Panc1 (cell line): ENCODE data around the gene TMUB1. TPM values are rescaled to one million over a fixed set of nuclear protein-coding genes. Genes with fewer than 3 reads are reported as not detected.

Experiments used
- ATAC-seq: fragments of 200-7000 bp; cut with Tn5 transposase; 2 replicates; pipeline ENCODE4 v1.9.1; 2020; ENCODE audit warnings: mild to moderate bottlenecking, moderate library complexity
- Bru-seq: library from RNA; stranded (reverse); fragments of 400-500 nt; gene quantifications from one replicate; lab custom pipeline; 2021; lab: Mats Ljungman, UMichigan
- BruChase-seq, 2 experiments: library from RNA; stranded (reverse); fragments of 400-500 nt; gene quantifications; one replicate each; lab custom pipeline; 2021; lab: Mats Ljungman, UMichigan
- BruUV-seq: library from RNA; stranded (reverse); fragments of 400-500 nt; replicated peaks from 2 replicates; lab custom pipeline; 2021; lab: Mats Ljungman, UMichigan
- CTCF ChIA-PET: fragments of 300-600 bp; sonication (Branson Sonifier 250); formaldehyde crosslinking; loops from one replicate; lab custom pipeline; 2022; ENCODE audit warnings: antibody characterized with exemption; lab: Charles Lee
- POLR2A ChIA-PET: fragments of 300-600 bp; sonication (Branson Sonifier 250); formaldehyde crosslinking; loops from one replicate; lab custom pipeline; 2022; ENCODE audit warnings: antibody characterized with exemption; lab: Charles Lee
- DNase-seq: peaks from one replicate; pipeline ENCODE4 v3.0.0-alpha.2; 2010; ENCODE audit warnings: low read depth, low spot score
- H3K27ac ChIP-seq: 2 replicates; pipeline ENCODE4 v1.5.1; 2011; ENCODE audit warnings: mild to moderate bottlenecking, low read length, inconsistent platforms
- H3K27me3 ChIP-seq: fragments of 200-500 bp; sonication (Bioruptor generic); 2 replicates; pipeline ENCODE4 v1.6.0; 2014; ENCODE audit warnings: low read length, inconsistent platforms; ENCODE audit not compliant: control insufficient read depth, insufficient read depth
- H3K36me3 ChIP-seq: fragments of 200-500 bp; sonication (Bioruptor generic); 2 replicates; pipeline ENCODE4 v1.5.1; 2014; ENCODE audit warnings: inconsistent platforms, mild to moderate bottlenecking, low read length, moderate library complexity; ENCODE audit not compliant: control insufficient read depth, insufficient read depth
- H3K4me1 ChIP-seq: 2 replicates; pipeline ENCODE4 v1.5.1; 2011; ENCODE audit warnings: inconsistent platforms, mild to moderate bottlenecking, low read length, moderate library complexity; ENCODE audit not compliant: control insufficient read depth, insufficient read depth
- H3K4me3 ChIP-seq, 2 experiments: 2 replicates each; pipeline ENCODE4 v1.5.1; 2011 to 2012; ENCODE audit warnings: low read depth in 2 of 2, low read length in 2 of 2, mild to moderate bottlenecking in 2 of 2, inconsistent platforms in 1 of 2, moderate library complexity in 1 of 2
- H3K9me3 ChIP-seq: fragments of 200-500 bp; sonication (Bioruptor generic); 2 replicates; pipeline ENCODE4 v1.5.1; 2014; ENCODE audit warnings: low read depth, mild to moderate bottlenecking, inconsistent platforms, low read length, moderate library complexity; ENCODE audit not compliant: control insufficient read depth, insufficient read depth
- POLR2AphosphoS5 ChIP-seq: IDR thresholded peaks from 2 replicates; pipeline ENCODE4 v1.6.1; 2012; ENCODE audit warnings: mild to moderate bottlenecking, low read depth, low read length, moderate library complexity
- SIN3A ChIP-seq: IDR thresholded peaks from 2 replicates; pipeline ENCODE4 v1.6.1; 2012; ENCODE audit warnings: low read depth, mild to moderate bottlenecking, low read length, moderate library complexity, borderline replicate concordance; ENCODE audit not compliant: insufficient read depth
- TCF7L2 ChIP-seq: IDR thresholded peaks from 2 replicates; pipeline ENCODE4 v1.6.1; 2011; ENCODE audit warnings: mild to moderate bottlenecking, low read depth, low read length, inconsistent platforms
- in situ Hi-C: cut with HindIII; loops from 2 replicates; pipeline ENCODE4 v1.10.0; 2016; ENCODE audit warnings: low sequenced_read_pairs, low pct_unique_long_range_greater_than_20kb
- intact Hi-C: fragments of 100-400 bp; cut with micrococcal nuclease; formaldehyde crosslinking; loops from one replicate; pipeline ENCODE4 v1.10.0; 2022; ENCODE audit not compliant: unreplicated experiment
- long read RNA-seq: library from polyadenylated mRNA; unstranded; transcript quantifications from one replicate; pipeline ENCODE4 v2.0.0, GENCODE V29; 2021; ENCODE audit not compliant: unreplicated experiment
- polyA plus RNA-seq: library from polyadenylated mRNA; unstranded; fragments of >200 nt; gene quantifications from one replicate; pipeline ENCODE4 v1.2.1, GENCODE V29; 2012; ENCODE audit warnings: missing spikeins; ENCODE audit not compliant: insufficient read length
- total RNA-seq: library from RNA; stranded (reverse); gene quantifications from one replicate; pipeline ENCODE4 v1.2.1, GENCODE V29; 2021; ENCODE audit not compliant: unreplicated experiment
- TF ChIP-seq, protein P1 (sequence below), 2 experiments: IDR thresholded peaks; 2 replicates each; pipeline ENCODE4 v1.6.1; 2011 to 2012; ENCODE audit warnings: low read depth in 2 of 2, control low read depth in 1 of 2, low read length in 1 of 2, mild to moderate bottlenecking in 1 of 2, moderate library complexity in 1 of 2; ENCODE audit not compliant: insufficient read depth in 1 of 2
- TF ChIP-seq, protein P2 (sequence below): fragments of 450-650 bp; IDR thresholded peaks from 2 replicates; pipeline ENCODE4 v1.5.1; 2017; ENCODE audit warnings: mild to moderate bottlenecking

TMUB1 gene, protein sequence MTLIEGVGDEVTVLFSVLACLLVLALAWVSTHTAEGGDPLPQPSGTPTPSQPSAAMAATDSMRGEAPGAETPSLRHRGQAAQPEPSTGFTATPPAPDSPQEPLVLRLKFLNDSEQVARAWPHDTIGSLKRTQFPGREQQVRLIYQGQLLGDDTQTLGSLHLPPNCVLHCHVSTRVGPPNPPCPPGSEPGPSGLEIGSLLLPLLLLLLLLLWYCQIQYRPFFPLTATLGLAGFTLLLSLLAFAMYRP
- total RNA-seq (112 TPM), Bru-seq, nascent RNA (percentile 76 among the genes with signal in this experiment), BruChase-seq, experiment 1, labeled RNA remaining after a 2-hour chase (percentile 93 among the genes with signal in this experiment), BruChase-seq, experiment 2, labeled RNA remaining after a 6-hour chase (percentile 95 among the genes with signal in this experiment)
- polyA plus RNA-seq, result 151 TPM
- long read RNA-seq, transcript TMUB1-203 (2 exons, 1,549 nt), result major isoform, 47 of 138 reads
- long read RNA-seq, transcript TMUB1-201 (3 exons, 1,353 nt), result minor isoform, 43 of 138 reads
- long read RNA-seq, transcript TMUB1-202 (3 exons, 1,563 nt), result minor isoform, 11 of 138 reads
- long read RNA-seq, partial matches to known transcripts, result 0 of 138 reads
- long read RNA-seq, other reads (novel, unspliced or antisense), result 37 of 138 reads

DNA sequence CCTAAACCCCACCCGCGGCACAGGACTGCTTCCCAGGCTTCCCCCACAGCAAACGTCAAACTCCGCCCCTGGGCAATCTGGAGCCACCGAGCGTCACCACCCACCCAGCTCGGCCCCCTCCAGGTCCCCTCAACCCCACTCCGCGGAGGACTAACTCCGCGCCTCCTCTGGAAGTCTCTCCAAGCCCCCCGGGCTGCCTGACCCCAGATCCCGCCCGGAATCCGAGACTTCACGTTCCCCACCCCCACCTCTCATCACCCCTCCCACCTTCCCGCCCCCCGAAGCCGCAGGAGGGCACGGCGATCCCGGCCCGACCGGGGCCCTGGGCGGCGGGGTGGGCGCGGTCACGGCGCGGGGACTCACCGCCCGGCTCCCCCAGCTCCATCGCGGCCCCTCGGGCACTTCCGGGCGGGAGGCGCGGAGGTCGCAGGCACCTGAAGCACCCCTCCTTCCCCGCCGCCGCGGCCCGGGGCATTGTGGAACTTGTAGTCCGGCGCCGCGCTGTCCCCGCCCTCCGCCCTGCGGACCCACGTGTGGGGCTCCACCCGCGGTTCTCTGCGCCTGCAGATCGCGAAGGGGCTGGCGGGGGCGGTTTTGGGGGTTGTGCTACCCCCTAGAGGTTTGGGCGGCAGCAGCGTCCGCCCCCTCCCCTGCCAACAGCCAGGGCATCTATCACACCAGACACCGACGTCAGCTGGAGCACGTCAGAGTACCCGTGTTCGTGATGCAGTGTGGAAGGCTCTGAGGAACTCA is at the start of gene TMUB1:
Gene TMUB1, minus strand, starts transcription at position 423 of the 753 bp plus-strand sequence. CDS start 930 bp downstream, outside the sequence.
- peaks cover 38% of the 10 kb centered on the region for H3K4me1 ChIP-seq
- no peaks in the 10 kb centered on the region; the same call in 1 of the 2 replicates for H3K36me3 ChIP-seq
- no peaks in the 10 kb centered on the region for H3K27me3 ChIP-seq
- DNase-seq (no peak), ATAC-seq (peak; percentile 52)
- POLR2A ChIA-PET, result interaction anchor here (0.6 to 0.7 kb wide), 2 partner anchors 22 to 284 kb away, joined by 3 to 4 read pairs; no protein-coding TSS in a partner anchor
- peak within 1 kb of the TSS; percentile 74 to 93 for H3K4me3 ChIP-seq
- in situ Hi-C loops (no loop called here), intact Hi-C loops (no loop called here)
- CTCF ChIA-PET, result no interaction called here
- no peaks in the 10 kb centered on the region for H3K9me3 ChIP-seq
- peak within 1 kb of the TSS; percentile 91 for H3K27ac ChIP-seq
- no TSS peak for BruUV-seq
- TF ChIP-seq, protein P1, sequence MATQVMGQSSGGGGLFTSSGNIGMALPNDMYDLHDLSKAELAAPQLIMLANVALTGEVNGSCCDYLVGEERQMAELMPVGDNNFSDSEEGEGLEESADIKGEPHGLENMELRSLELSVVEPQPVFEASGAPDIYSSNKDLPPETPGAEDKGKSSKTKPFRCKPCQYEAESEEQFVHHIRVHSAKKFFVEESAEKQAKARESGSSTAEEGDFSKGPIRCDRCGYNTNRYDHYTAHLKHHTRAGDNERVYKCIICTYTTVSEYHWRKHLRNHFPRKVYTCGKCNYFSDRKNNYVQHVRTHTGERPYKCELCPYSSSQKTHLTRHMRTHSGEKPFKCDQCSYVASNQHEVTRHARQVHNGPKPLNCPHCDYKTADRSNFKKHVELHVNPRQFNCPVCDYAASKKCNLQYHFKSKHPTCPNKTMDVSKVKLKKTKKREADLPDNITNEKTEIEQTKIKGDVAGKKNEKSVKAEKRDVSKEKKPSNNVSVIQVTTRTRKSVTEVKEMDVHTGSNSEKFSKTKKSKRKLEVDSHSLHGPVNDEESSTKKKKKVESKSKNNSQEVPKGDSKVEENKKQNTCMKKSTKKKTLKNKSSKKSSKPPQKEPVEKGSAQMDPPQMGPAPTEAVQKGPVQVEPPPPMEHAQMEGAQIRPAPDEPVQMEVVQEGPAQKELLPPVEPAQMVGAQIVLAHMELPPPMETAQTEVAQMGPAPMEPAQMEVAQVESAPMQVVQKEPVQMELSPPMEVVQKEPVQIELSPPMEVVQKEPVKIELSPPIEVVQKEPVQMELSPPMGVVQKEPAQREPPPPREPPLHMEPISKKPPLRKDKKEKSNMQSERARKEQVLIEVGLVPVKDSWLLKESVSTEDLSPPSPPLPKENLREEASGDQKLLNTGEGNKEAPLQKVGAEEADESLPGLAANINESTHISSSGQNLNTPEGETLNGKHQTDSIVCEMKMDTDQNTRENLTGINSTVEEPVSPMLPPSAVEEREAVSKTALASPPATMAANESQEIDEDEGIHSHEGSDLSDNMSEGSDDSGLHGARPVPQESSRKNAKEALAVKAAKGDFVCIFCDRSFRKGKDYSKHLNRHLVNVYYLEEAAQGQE (IDR thresholded peaks at IDR 0.05; ENCODE audit: insufficient read depth in 1 of 2, low read depth in 2 of 2, low read length in 1 of 2), result no peak
- TF ChIP-seq POLR2AphosphoS5, result 0 out of 2 replicates have a peak, but pooled peaks have one; percentile 24

DNA sequence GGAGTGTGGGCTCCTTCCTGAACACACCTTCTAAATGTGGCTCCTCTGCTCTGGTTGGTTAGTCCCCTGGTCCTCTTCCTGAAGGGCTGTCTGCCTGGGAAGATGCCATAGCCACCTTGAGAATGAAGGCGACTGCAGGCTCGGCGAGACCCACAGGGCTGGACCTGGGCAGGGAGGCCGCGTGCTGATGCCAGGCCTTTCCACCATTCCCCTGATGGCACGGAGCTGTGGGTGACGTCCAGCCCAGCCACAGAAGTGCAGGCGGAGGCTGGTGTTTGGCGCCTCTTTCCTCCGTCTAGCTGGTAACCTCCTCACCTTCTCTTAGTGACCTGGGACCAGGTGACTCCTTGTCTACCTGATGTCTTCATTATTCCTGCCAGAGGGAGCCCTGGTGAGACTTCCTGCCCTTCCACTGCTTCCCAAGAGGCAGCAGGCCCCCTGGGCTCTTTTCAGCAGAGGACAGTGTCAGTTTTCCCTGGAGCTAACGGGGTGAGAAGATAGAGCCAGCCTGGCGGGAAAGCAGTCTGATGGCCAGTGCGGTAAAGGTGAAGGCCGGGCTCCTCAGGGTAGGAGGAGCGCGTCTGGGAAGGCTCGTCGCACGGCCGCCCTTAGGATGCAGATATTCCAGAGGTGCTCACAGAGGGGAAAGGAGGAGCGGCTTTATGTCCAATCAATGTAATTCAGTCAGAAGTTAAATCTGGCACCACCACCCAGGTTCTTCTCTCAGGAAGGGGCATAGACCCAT is 49.3 kb upstream of the TMUB1 start:
- ChIA-PET POLR2A (no interaction called here), CTCF (no interaction called here)
- Histone ChIP-seq H3K9me3 (no peaks in the 10 kb centered on the region), H3K27ac (no peak overlapping the region), H3K4me3 (no peak overlapping the region), H3K4me1 (no peaks in the 10 kb centered on the region), H3K27me3 (no peaks in the 10 kb centered on the region), H3K36me3 (peaks cover 5% of the 10 kb centered on the region)
- in situ Hi-C loops (no loop called here), intact Hi-C loops (no loop called here)
- TF ChIP-seq TCF7L2 (no peak), SIN3A (no peak), POLR2AphosphoS5 (no peak)
- TF ChIP-seq, protein P1 (IDR thresholded peaks at IDR 0.05; ENCODE audit: insufficient read depth in 1 of 2, low read depth in 2 of 2, low read length in 1 of 2), result no peak
- TF ChIP-seq, protein P2, sequence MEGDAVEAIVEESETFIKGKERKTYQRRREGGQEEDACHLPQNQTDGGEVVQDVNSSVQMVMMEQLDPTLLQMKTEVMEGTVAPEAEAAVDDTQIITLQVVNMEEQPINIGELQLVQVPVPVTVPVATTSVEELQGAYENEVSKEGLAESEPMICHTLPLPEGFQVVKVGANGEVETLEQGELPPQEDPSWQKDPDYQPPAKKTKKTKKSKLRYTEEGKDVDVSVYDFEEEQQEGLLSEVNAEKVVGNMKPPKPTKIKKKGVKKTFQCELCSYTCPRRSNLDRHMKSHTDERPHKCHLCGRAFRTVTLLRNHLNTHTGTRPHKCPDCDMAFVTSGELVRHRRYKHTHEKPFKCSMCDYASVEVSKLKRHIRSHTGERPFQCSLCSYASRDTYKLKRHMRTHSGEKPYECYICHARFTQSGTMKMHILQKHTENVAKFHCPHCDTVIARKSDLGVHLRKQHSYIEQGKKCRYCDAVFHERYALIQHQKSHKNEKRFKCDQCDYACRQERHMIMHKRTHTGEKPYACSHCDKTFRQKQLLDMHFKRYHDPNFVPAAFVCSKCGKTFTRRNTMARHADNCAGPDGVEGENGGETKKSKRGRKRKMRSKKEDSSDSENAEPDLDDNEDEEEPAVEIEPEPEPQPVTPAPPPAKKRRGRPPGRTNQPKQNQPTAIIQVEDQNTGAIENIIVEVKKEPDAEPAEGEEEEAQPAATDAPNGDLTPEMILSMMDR, result no peak
- BruUV-seq, result no TSS peak
- DNase-seq (no peak), ATAC-seq (no peak)
